Left lung (tissue), 10 donors: Measurements from ENCODE around the gene TRIM31. TPM values are rescaled to one million over a fixed set of nuclear protein-coding genes. Genes with fewer than 3 reads are reported as not detected.

Experiments
- ATAC-seq: fragments of 200-7000 bp; cut with Tn5 transposase; one replicate; pipeline ENCODE4 v1.9.1; 2020; ENCODE audit warnings: moderate library complexity
- DNase-seq, 4 donors: peaks; one replicate each; pipeline ENCODE4 v3.0.0-alpha.2; 2013 to 2020
- H3K27ac ChIP-seq, 2 donors: fragments of 200-600 bp; sonication (generic) in 1 of 2; one replicate each; pipeline versions ENCODE4 v1.5.0 to v1.8.0; 2020 to 2021
- H3K27me3 ChIP-seq, 2 donors: fragments of 200-600 bp; sonication (generic) in 1 of 2; one replicate each; pipeline versions ENCODE4 v1.5.0 to v1.8.0; 2020 to 2021
- H3K36me3 ChIP-seq, 2 donors: fragments of 200-600 bp; sonication (generic) in 1 of 2; one replicate each; pipeline versions ENCODE4 v1.5.0 to v1.8.0; 2020 to 2021
- H3K4me1 ChIP-seq, 2 donors: fragments of 200-600 bp; one replicate each; pipeline ENCODE4 v1.8.0; 2021
- H3K4me3 ChIP-seq, 2 donors: fragments of 200-600 bp; sonication (generic) in 1 of 2; one replicate each; pipeline versions ENCODE4 v1.5.0 to v1.8.0; 2020 to 2021; ENCODE audit warnings: mild to moderate bottlenecking in 1 of 2
- H3K9me3 ChIP-seq, 2 donors: fragments of 200-600 bp; sonication (generic) in 1 of 2; one replicate each; pipeline versions ENCODE4 v1.5.0 to v1.8.0; 2020 to 2021
- intact Hi-C, 2 donors: fragments of 100-400 bp; cut with DNase I; formaldehyde crosslinking; loops; one replicate each; pipeline versions ENCODE4 v1.11.2 to v1.14.2; 2022
- polyA plus RNA-seq, 6 donors: library from polyadenylated mRNA; unstranded; fragments of 120-200 nt; gene quantifications; one replicate each; pipeline ENCODE4 v1.2.1, GENCODE V29; 2013; ENCODE audit not compliant: insufficient read length in 6 of 6
- total RNA-seq, 2 donors: library from RNA; stranded (reverse); fragmentation: NEBNext Ultra II Directional; extraction: Animal tissue kit (Norgen Biotek cat#: 25700); gene quantifications; one replicate each; pipeline ENCODE4 v1.2.1, GENCODE V29; 2021
- TF ChIP-seq, protein P1 (sequence below), 2 donors: fragments of 200-600 bp; sonication (generic) in 1 of 2; IDR thresholded peaks; one replicate each; pipeline versions ENCODE4 v1.5.0 to v1.8.0; 2021; ENCODE audit warnings: antibody characterized with exemption in 2 of 2
- donor health status: DM: no; HTN: yes; CAD: no.
- donor health status: DM: no; HTN: no; CAD: no.

Gene TRIM31
- total and polyA plus RNA-seq, 8 donors = 0.31 to 0.99 (median 0.49) TPM; not detected in 4

DNA sequence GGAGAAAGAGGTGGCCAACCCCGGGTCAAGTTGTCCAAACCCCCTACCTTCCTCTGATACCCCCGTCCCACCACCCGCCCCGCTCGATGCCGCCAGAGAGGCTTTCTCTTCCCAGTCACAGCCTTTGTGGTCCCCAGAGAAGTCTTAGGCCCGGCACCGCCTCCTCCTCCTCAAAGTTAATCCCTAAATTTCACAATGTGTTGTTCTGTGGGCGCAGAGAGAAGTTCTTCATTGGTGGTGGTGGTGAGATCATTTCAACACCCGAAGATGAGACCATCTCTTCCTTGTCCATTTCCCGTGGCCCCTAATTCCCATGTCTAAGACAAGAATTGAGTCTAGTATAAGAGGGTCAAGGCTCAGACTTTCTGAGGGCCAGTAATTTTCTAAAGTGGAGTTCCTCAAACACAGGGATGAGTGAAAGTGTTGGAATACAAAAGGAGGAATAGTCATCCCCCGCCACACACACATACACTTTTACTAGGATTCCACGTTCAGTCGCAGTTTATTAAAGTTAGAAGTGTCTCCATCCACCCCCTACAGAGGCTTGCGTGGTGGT is 10.4 kb downstream of the TRIM31 start:
- Histone ChIP-seq H3K4me3 (peak overlapping the region; percentile 26 to 44), H3K4me1 (peaks cover 21 to 36% of the 10 kb centered on the region in 2 donors), H3K27me3 (peaks cover 18 to 73% of the 10 kb centered on the region in 2 donors), H3K27ac (peak overlapping the region; percentile 43 to 60), H3K9me3 (no peaks in the 10 kb centered on the region), H3K36me3 (no peaks in the 10 kb centered on the region)
- peak; percentile 6 for ATAC-seq
- no peak for DNase-seq
- TF ChIP-seq, protein P1, sequence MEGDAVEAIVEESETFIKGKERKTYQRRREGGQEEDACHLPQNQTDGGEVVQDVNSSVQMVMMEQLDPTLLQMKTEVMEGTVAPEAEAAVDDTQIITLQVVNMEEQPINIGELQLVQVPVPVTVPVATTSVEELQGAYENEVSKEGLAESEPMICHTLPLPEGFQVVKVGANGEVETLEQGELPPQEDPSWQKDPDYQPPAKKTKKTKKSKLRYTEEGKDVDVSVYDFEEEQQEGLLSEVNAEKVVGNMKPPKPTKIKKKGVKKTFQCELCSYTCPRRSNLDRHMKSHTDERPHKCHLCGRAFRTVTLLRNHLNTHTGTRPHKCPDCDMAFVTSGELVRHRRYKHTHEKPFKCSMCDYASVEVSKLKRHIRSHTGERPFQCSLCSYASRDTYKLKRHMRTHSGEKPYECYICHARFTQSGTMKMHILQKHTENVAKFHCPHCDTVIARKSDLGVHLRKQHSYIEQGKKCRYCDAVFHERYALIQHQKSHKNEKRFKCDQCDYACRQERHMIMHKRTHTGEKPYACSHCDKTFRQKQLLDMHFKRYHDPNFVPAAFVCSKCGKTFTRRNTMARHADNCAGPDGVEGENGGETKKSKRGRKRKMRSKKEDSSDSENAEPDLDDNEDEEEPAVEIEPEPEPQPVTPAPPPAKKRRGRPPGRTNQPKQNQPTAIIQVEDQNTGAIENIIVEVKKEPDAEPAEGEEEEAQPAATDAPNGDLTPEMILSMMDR (IDR thresholded peaks at IDR 0.05) = no peak
- intact Hi-C loops = no loop called here

- intact Hi-C loops = no loop called here
- Histone ChIP-seq H3K4me3 (peak overlapping the region; percentile 26 to 44), H3K4me1 (peaks cover 21 to 36% of the 10 kb centered on the region in 2 donors), H3K27ac (peak overlapping the region; percentile 43 to 60), H3K36me3 (no peaks in the 10 kb centered on the region), H3K27me3 (peaks cover 18 to 71% of the 10 kb centered on the region in 2 donors), H3K9me3 (no peaks in the 10 kb centered on the region)
- DNase-seq (peak; percentile 59 to 99 (median 90)), ATAC-seq (peak; percentile 92)
- TF ChIP-seq, protein P1 (IDR thresholded peaks at IDR 0.05) = peak in 1 of 2 donors; percentile 9
These were observed 11.2 kb downstream of the TRIM31 start for GRCh38 chr6:30101444-30102413.

DNA sequence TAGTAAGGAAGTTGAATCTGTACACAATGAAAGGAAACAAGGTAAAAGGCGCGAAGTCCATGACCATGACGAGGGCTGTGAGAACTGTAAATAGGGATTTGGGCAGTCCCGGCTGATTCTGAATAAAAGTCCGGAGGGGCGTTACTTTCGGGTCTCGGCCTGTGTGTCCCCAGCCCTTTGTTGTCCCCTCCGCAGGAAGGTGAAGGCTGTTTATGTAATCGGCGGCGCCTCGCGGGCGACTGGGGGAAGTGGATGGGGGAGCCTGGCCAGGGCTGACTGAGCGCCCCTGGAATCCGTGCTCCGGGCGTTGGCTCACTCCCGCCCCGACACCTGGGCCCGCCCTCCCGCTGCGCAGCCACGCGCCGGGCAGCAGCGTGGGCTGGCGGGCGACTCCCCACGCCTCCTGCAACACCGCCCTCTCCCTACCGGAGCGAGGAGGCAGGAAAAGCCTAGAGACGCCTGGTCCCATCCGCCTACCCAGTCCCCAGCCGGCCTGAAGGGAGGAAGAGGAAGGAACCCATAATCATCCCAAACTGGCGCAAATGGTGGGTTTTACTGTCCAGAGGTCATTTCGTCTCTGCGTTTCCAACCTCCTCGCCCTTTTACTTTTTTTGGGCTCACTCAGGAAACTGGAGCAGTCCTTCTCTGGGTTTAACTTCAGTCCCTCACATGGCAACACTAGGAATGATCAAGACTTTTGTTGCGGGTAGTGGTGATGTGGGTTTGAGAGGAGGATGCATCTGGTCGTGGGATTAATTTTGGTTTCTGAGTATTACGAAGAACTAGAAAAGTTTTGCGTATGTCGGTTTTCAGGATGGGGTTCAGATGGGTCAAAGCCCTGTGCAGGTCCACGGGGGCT is 12.1 kb downstream of the TRIM31 start:
- intact Hi-C loops = no loop called here
- no peaks in the 10 kb centered on the region for H3K36me3 ChIP-seq
- peak overlapping the region; percentile 26 to 44 for H3K4me3 ChIP-seq
- H3K27ac ChIP-seq = peak overlapping the region in 1 of 2 donors; percentile 43
- no peaks in the 10 kb centered on the region for H3K9me3 ChIP-seq
- DNase-seq (peak in 2 of 4 donors; percentile 64 to 89), ATAC-seq (peak; percentile 68)
- H3K27me3 ChIP-seq = peaks cover 18 to 71% of the 10 kb centered on the region in 2 donors
- H3K4me1 ChIP-seq = peaks cover 21 to 36% of the 10 kb centered on the region in 2 donors
- TF ChIP-seq, protein P1 (IDR thresholded peaks at IDR 0.05) = no peak

GRCh38 chr6:30100154-30100553 is 12.7 kb downstream of the TRIM31 start:
- Histone ChIP-seq H3K4me3 (peak overlapping the region in 1 of 2 donors; percentile 44), H3K4me1 (peaks cover 21 to 36% of the 10 kb centered on the region in 2 donors), H3K9me3 (no peaks in the 10 kb centered on the region), H3K27ac (peak overlapping the region in 1 of 2 donors; percentile 43), H3K36me3 (no peaks in the 10 kb centered on the region), H3K27me3 (peaks cover 18 to 75% of the 10 kb centered on the region in 2 donors)
- intact Hi-C loops = no loop called here
- ATAC-seq (no peak), DNase-seq (no peak)
- TF ChIP-seq, protein P1 (IDR thresholded peaks at IDR 0.05) = no peak
